Mesenchymal stem cell (in vitro differentiated cells and primary cell): ENCODE results near the gene CLDN14.

Source experiments
- DNase-seq: peaks from one replicate; pipeline ENCODE4 v3.0.0-alpha.2; 2013
- H2AFZ ChIP-seq: one replicate; pipeline ENCODE4 v1.6.1; 2013; ENCODE audit warnings: low read depth, mild to moderate bottlenecking, control low read depth, inconsistent platforms, low read length, moderate library complexity
- H2AK5ac ChIP-seq: 2 replicates; pipeline ENCODE4 v1.6.1; 2013; ENCODE audit warnings: low read length, moderate library complexity, mild to moderate bottlenecking, inconsistent platforms; ENCODE audit not compliant: severe bottlenecking
- H2BK120ac ChIP-seq: one replicate; pipeline ENCODE4 v1.6.1; 2013; ENCODE audit warnings: low read depth, mild to moderate bottlenecking, inconsistent platforms, low read length, moderate library complexity
- H2BK12ac ChIP-seq, 2 experiments: one replicate each; pipeline ENCODE4 v1.6.1; 2013; ENCODE audit warnings: inconsistent platforms in 2 of 2, low read length in 2 of 2, mild to moderate bottlenecking in 2 of 2, moderate library complexity in 2 of 2, control low read depth in 1 of 2
- H2BK15ac ChIP-seq: one replicate; pipeline ENCODE4 v1.6.1; 2013; ENCODE audit warnings: mild to moderate bottlenecking, low read depth, inconsistent platforms; ENCODE audit not compliant: poor library complexity, severe bottlenecking
- H2BK5ac ChIP-seq: 2 replicates; pipeline ENCODE4 v1.6.1; 2013; ENCODE audit warnings: low read depth, mild to moderate bottlenecking, low read length, control low read depth, inconsistent platforms; ENCODE audit not compliant: poor library complexity, severe bottlenecking
- H3K14ac ChIP-seq, 2 experiments: one replicate each; pipeline ENCODE4 v1.6.1; 2013; ENCODE audit warnings: inconsistent platforms in 2 of 2, low read length in 2 of 2, control low read depth in 1 of 2, mild to moderate bottlenecking in 1 of 2, moderate library complexity in 1 of 2
- H3K18ac ChIP-seq, 2 experiments: one replicate each; pipeline ENCODE4 v1.6.1; 2013; ENCODE audit warnings: inconsistent platforms in 2 of 2, low read length in 2 of 2, control low read depth in 1 of 2, low read depth in 1 of 2, mild to moderate bottlenecking in 1 of 2
- H3K23ac ChIP-seq, 2 experiments: one replicate each; pipeline ENCODE4 v1.6.1; 2013; ENCODE audit warnings: inconsistent platforms in 2 of 2, low read length in 2 of 2, mild to moderate bottlenecking in 2 of 2, moderate library complexity in 2 of 2, control low read depth in 1 of 2
- H3K27ac ChIP-seq: 2 replicates; pipeline ENCODE4 v1.5.1; 2013; ENCODE audit warnings: mild to moderate bottlenecking, moderate library complexity, low read length, control low read depth, inconsistent platforms; ENCODE audit not compliant: poor library complexity, severe bottlenecking
- H3K27me3 ChIP-seq, 2 experiments: 2 replicates each; pipeline versions ENCODE4 v1.6.1 to v1.7.0; 2013; ENCODE audit warnings: low read length in 2 of 2, mild to moderate bottlenecking in 2 of 2, moderate library complexity in 2 of 2, control low read depth in 1 of 2, inconsistent platforms in 1 of 2; ENCODE audit not compliant: control insufficient read depth in 1 of 2, insufficient read depth in 1 of 2
- H3K36me3 ChIP-seq, 2 experiments: 2 replicates each; pipeline versions ENCODE4 v1.6.1 to v1.7.0; 2013; ENCODE audit warnings: low read length in 2 of 2, control low read depth in 1 of 2, inconsistent platforms in 1 of 2, low read depth in 1 of 2, mild to moderate bottlenecking in 1 of 2; ENCODE audit not compliant: insufficient read depth in 2 of 2, control insufficient read depth in 1 of 2
- H3K4ac ChIP-seq, 2 experiments: one replicate each; pipeline ENCODE4 v1.6.1; 2013; ENCODE audit warnings: inconsistent platforms in 2 of 2, low read length in 2 of 2, mild to moderate bottlenecking in 2 of 2, moderate library complexity in 2 of 2, control low read depth in 1 of 2, low read depth in 1 of 2
- H3K4me1 ChIP-seq: 2 replicates; pipeline ENCODE4 v1.6.1; 2013; ENCODE audit warnings: low read depth, low read length, control low read depth; ENCODE audit not compliant: control insufficient read depth, insufficient read depth
- H3K4me2 ChIP-seq: 2 replicates; pipeline ENCODE4 v1.6.1; 2013; ENCODE audit warnings: low read length, mild to moderate bottlenecking, inconsistent platforms; ENCODE audit not compliant: poor library complexity, severe bottlenecking
- H3K4me3 ChIP-seq, 2 experiments: 2 replicates each; pipeline versions ENCODE4 v1.5.1 to v1.7.0; 2013; ENCODE audit warnings: low read length in 2 of 2, mild to moderate bottlenecking in 2 of 2, control low read depth in 1 of 2, low read depth in 1 of 2; ENCODE audit not compliant: insufficient read depth in 1 of 2
- H3K79me1 ChIP-seq: replicated peaks from 2 replicates; pipeline ENCODE4 v1.6.1; 2013; ENCODE audit warnings: mild to moderate bottlenecking, control low read depth, low read length, inconsistent platforms; ENCODE audit not compliant: poor library complexity, severe bottlenecking
- H3K9ac ChIP-seq: 2 replicates; pipeline ENCODE4 v1.7.0; 2013; ENCODE audit warnings: mild to moderate bottlenecking, low read length, moderate library complexity
- H3K9me3 ChIP-seq: 2 replicates; pipeline ENCODE4 v1.7.0; 2013; ENCODE audit warnings: mild to moderate bottlenecking, low read length; ENCODE audit not compliant: control insufficient read depth
- H4K8ac ChIP-seq: one replicate; pipeline ENCODE4 v1.6.1; 2013; ENCODE audit warnings: inconsistent platforms, mild to moderate bottlenecking, low read length, moderate library complexity
- H4K91ac ChIP-seq: one replicate; pipeline ENCODE4 v1.6.1; 2013; ENCODE audit warnings: mild to moderate bottlenecking, low read length, inconsistent platforms
- WGBS: methylation state at CpG from one replicate; pipeline ENCODE4 v1.1.7; 2013; ENCODE audit warnings: mixed read lengths; 5-methylcytosine and 5-hydroxymethylcytosine counted together

Gene CLDN14

GRCh38 chr21:36461918-36462486 is 17.9 kb downstream of the CLDN14 start:
- no peak overlapping the region for H3K4me2 ChIP-seq
- no peak overlapping the region for H2AFZ ChIP-seq
- no peak for DNase-seq
- peak overlapping the region; percentile 73 for H2AK5ac ChIP-seq
- 85% methylated on average over 12 of the region's 14 CpGs for WGBS
- H2BK15ac ChIP-seq: no peak overlapping the region
- no peak overlapping the region for H3K23ac ChIP-seq
- H3K4ac ChIP-seq: no peak overlapping the region
- H3K9ac ChIP-seq: no peak overlapping the region
- no peak overlapping the region for H2BK5ac ChIP-seq
- no peaks in the 10 kb centered on the region for H3K9me3 ChIP-seq
- peaks cover 41% of the 10 kb centered on the region for H3K4me1 ChIP-seq
- H3K27me3 ChIP-seq: peaks cover 0 to 17% of the 10 kb centered on the region in 2 experiments
- H3K27ac ChIP-seq: no peak overlapping the region
- H3K18ac ChIP-seq: no peak overlapping the region
- peaks cover 1% of the 10 kb centered on the region for H3K79me1 ChIP-seq
- H3K4me3 ChIP-seq: no peak overlapping the region
- no peak overlapping the region for H4K8ac ChIP-seq
- no peak overlapping the region for H3K14ac ChIP-seq
- H2BK12ac ChIP-seq: no peak overlapping the region
- H2BK120ac ChIP-seq: no peak overlapping the region
- peaks cover 0 to 5% of the 10 kb centered on the region in 2 experiments for H3K36me3 ChIP-seq
- no peak overlapping the region for H4K91ac ChIP-seq

GRCh38 chr21:36461277-36461917 is 18.5 kb downstream of the CLDN14 start:
- Histone ChIP-seq H3K18ac (no peak overlapping the region), H4K91ac (no peak overlapping the region), H3K4me3 (no peak overlapping the region), H3K4me2 (no peak overlapping the region), H3K36me3 (peaks cover 0 to 5% of the 10 kb centered on the region in 2 experiments), H3K9ac (no peak overlapping the region), H3K27me3 (peaks cover 0 to 17% of the 10 kb centered on the region in 2 experiments), H3K79me1 (peaks cover 1% of the 10 kb centered on the region), H3K14ac (no peak overlapping the region), H2AFZ (no peak overlapping the region), H2BK5ac (no peak overlapping the region), H4K8ac (no peak overlapping the region), H3K4ac (no peak overlapping the region), H3K27ac (no peak overlapping the region), H3K4me1 (peaks cover 41% of the 10 kb centered on the region), H2BK12ac (no peak overlapping the region), H3K9me3 (no peaks in the 10 kb centered on the region), H2AK5ac (peak overlapping the region; percentile 5), H2BK15ac (no peak overlapping the region), H2BK120ac (no peak overlapping the region), H3K23ac (no peak overlapping the region)
- no peak for DNase-seq
- WGBS: 97% methylated on average over 34 of the region's 34 CpGs

- Histone ChIP-seq H4K91ac (no peak overlapping the region), H3K9me3 (no peaks in the 10 kb centered on the region), H2BK120ac (no peak overlapping the region), H3K4me2 (no peak overlapping the region), H3K23ac (no peak overlapping the region), H3K14ac (no peak overlapping the region), H2BK15ac (no peak overlapping the region), H2AK5ac (peak overlapping the region; percentile 5), H3K18ac (no peak overlapping the region), H3K27ac (no peak overlapping the region), H4K8ac (no peak overlapping the region), H3K4ac (no peak overlapping the region), H3K27me3 (peaks cover 0 to 17% of the 10 kb centered on the region in 2 experiments), H2BK5ac (no peak overlapping the region), H2BK12ac (no peak overlapping the region), H3K4me1 (peaks cover 43% of the 10 kb centered on the region), H2AFZ (no peak overlapping the region), H3K36me3 (peaks cover 0 to 5% of the 10 kb centered on the region in 2 experiments), H3K79me1 (peaks cover 1% of the 10 kb centered on the region), H3K9ac (no peak overlapping the region), H3K4me3 (no peak overlapping the region)
- 92% methylated on average over 16 of the region's 16 CpGs for WGBS
- DNase-seq: no peak
Observed at GRCh38 chr21:36460866-36461265, 19.1 kb downstream of the CLDN14 start.

- no peak overlapping the region for H4K91ac ChIP-seq
- H3K18ac ChIP-seq: no peak overlapping the region
- H3K27me3 ChIP-seq: peaks cover 0 to 8% of the 10 kb centered on the region in 2 experiments
- 94% methylated on average over 6 of the region's 6 CpGs for WGBS
- H2BK15ac ChIP-seq: no peak overlapping the region
- H3K9me3 ChIP-seq: no peaks in the 10 kb centered on the region
- no peak overlapping the region for H3K4me2 ChIP-seq
- no peak overlapping the region for H2AFZ ChIP-seq
- H3K4me1 ChIP-seq: peaks cover 43% of the 10 kb centered on the region
- H4K8ac ChIP-seq: no peak overlapping the region
- H3K14ac ChIP-seq: no peak overlapping the region
- no peak overlapping the region for H2BK12ac ChIP-seq
- no peak overlapping the region for H3K9ac ChIP-seq
- no peak overlapping the region for H3K27ac ChIP-seq
- no peak overlapping the region for H2BK120ac ChIP-seq
- H3K36me3 ChIP-seq: peaks cover 0 to 5% of the 10 kb centered on the region in 2 experiments
- H3K79me1 ChIP-seq: peaks cover 1% of the 10 kb centered on the region
- peak overlapping the region; percentile 1 for H2AK5ac ChIP-seq
- no peak overlapping the region for H3K23ac ChIP-seq
- no peak overlapping the region for H3K4ac ChIP-seq
- no peak overlapping the region for H2BK5ac ChIP-seq
- no peak for DNase-seq
- H3K4me3 ChIP-seq: no peak overlapping the region
Observed at GRCh38 chr21:36459098-36459497, 20.8 kb downstream of the CLDN14 start.
